ENCODE measurements around the gene VAT1L. TPM values are rescaled to one million over a fixed set of nuclear protein-coding genes. Genes with fewer than 3 reads are reported as not detected.
A peak's percentile ranks its signal among the peaks of the same experiment; 100 is the strongest.

Gene VAT1L
- total and polyA plus RNA-seq, 2 donors (not counting 1 experiment from before 2014, with no cell fraction given): 17.9 to 86.9 TPM

- Histone ChIP-seq H3K36me3 (ENCODE audit: control insufficient read depth, insufficient read depth, low read length) (no peaks in the 10 kb centered on the region), H4K20me1 (ENCODE audit: control insufficient read depth, extremely low read depth, insufficient read depth, low read length) (no peaks in the 10 kb centered on the region), H3K4me2 (ENCODE audit: extremely low read depth, insufficient read depth, low read length) (no peak overlapping the region), H3K27ac (ENCODE audit: insufficient read depth, low read length) (no peak overlapping the region), H3K4me1 (ENCODE audit: control insufficient read depth, extremely low read depth, insufficient read depth, low read length) (no peaks in the 10 kb centered on the region), H3K27me3 (ENCODE audit: control insufficient read depth, insufficient read depth, low read length) (no peaks in the 10 kb centered on the region), H3K79me2 (ENCODE audit: control insufficient read depth, insufficient read depth, low read length) (no peaks in the 10 kb centered on the region), H3K9me3 (ENCODE audit: control insufficient read depth, insufficient read depth, low read depth, low read length) (no peaks in the 10 kb centered on the region), H3K9ac (ENCODE audit: insufficient read depth, low read length) (no peak overlapping the region), H3K4me3 (replicated peaks in 1 of 4; ENCODE audit: control extremely low read depth in 1 of 4, insufficient read depth in 1 of 4, low read depth in 3 of 4, low read length in 4 of 4) (no peak overlapping the region), H2AFZ (ENCODE audit: low read length) (no peak overlapping the region)
- DNase-seq (ENCODE audit: low read depth in 2 of 2): no peak
- TF ChIP-seq, protein P1, sequence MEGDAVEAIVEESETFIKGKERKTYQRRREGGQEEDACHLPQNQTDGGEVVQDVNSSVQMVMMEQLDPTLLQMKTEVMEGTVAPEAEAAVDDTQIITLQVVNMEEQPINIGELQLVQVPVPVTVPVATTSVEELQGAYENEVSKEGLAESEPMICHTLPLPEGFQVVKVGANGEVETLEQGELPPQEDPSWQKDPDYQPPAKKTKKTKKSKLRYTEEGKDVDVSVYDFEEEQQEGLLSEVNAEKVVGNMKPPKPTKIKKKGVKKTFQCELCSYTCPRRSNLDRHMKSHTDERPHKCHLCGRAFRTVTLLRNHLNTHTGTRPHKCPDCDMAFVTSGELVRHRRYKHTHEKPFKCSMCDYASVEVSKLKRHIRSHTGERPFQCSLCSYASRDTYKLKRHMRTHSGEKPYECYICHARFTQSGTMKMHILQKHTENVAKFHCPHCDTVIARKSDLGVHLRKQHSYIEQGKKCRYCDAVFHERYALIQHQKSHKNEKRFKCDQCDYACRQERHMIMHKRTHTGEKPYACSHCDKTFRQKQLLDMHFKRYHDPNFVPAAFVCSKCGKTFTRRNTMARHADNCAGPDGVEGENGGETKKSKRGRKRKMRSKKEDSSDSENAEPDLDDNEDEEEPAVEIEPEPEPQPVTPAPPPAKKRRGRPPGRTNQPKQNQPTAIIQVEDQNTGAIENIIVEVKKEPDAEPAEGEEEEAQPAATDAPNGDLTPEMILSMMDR (conservative IDR thresholded peaks at IDR 0.05 in 1 of 2, IDR thresholded peaks at IDR 0.05 in 1 of 2; ENCODE audit: low read depth in 1 of 2, low read length in 2 of 2): no peak
- TF ChIP-seq EZH2 (IDR thresholded peaks at IDR 0.05; ENCODE audit: low read length, missing control alignments): no peak
Measured at GRCh38 chr16:78001451-78002025, 213.2 kb downstream of the VAT1L start.

DNA sequence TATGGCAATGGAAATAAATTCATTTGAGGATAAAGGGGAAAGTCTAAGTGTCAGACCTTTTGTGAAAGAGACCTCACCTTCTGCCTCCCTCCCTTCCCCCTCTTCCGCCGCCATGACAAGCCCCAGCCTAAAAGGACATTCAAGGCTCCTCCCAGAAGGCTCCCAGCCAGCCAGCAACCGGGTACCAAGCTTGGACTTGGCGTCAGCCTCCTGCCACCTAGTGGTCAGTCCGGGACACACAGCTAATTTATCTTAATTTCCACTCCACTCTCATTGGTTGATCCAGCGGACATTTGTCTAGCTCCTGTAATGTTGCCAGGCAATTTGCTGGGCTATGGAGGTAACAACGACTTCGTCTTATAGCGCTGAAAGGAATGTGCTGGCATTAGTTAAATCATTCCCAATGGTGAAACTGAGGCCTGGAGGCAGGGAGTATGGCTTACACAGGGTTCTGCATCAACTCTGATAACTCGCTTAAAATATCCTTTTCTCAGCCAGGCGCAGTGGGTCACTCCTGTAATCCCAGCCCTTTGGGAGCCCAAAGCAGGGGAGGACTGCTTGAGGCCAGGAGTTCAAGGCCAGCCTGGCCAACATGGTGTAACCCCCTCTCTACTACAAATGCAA is 214.7 kb downstream of the VAT1L start:
- H3K27ac ChIP-seq (ENCODE audit: insufficient read depth, low read length): no peak overlapping the region
- H3K9me3 ChIP-seq (ENCODE audit: control insufficient read depth, insufficient read depth, low read depth, low read length): no peaks in the 10 kb centered on the region
- no peaks in the 10 kb centered on the region for H3K4me1 ChIP-seq (ENCODE audit: control insufficient read depth, extremely low read depth, insufficient read depth, low read length)
- TF ChIP-seq, protein P1 (conservative IDR thresholded peaks at IDR 0.05 in 1 of 2, IDR thresholded peaks at IDR 0.05 in 1 of 2; ENCODE audit: low read depth in 1 of 2, low read length in 2 of 2): peak; percentile 67 to 82
- no peak for TF ChIP-seq EZH2 (IDR thresholded peaks at IDR 0.05; ENCODE audit: low read length, missing control alignments)
- H3K79me2 ChIP-seq (ENCODE audit: control insufficient read depth, insufficient read depth, low read length): no peaks in the 10 kb centered on the region
- no peaks in the 10 kb centered on the region for H3K36me3 ChIP-seq (ENCODE audit: control insufficient read depth, insufficient read depth, low read length)
- H4K20me1 ChIP-seq (ENCODE audit: control insufficient read depth, extremely low read depth, insufficient read depth, low read length): no peaks in the 10 kb centered on the region
- H3K27me3 ChIP-seq (ENCODE audit: control insufficient read depth, insufficient read depth, low read length): no peaks in the 10 kb centered on the region
- no peak overlapping the region for H3K4me2 ChIP-seq (ENCODE audit: extremely low read depth, insufficient read depth, low read length)
- DNase-seq (ENCODE audit: low read depth in 2 of 2): peak; percentile 83 to 89
- H3K4me3 ChIP-seq (replicated peaks in 1 of 4; ENCODE audit: control extremely low read depth in 1 of 4, insufficient read depth in 1 of 4, low read depth in 3 of 4, low read length in 4 of 4): no peak overlapping the region
- no peak overlapping the region for H2AFZ ChIP-seq (ENCODE audit: low read length)
- H3K9ac ChIP-seq (ENCODE audit: insufficient read depth, low read length): no peak overlapping the region

- H3K9ac ChIP-seq (ENCODE audit: insufficient read depth, low read length): no peak overlapping the region
- H3K36me3 ChIP-seq (ENCODE audit: control insufficient read depth, insufficient read depth, low read length): no peaks in the 10 kb centered on the region
- H3K79me2 ChIP-seq (ENCODE audit: control insufficient read depth, insufficient read depth, low read length): no peaks in the 10 kb centered on the region
- TF ChIP-seq, protein P1 (conservative IDR thresholded peaks at IDR 0.05 in 1 of 2, IDR thresholded peaks at IDR 0.05 in 1 of 2; ENCODE audit: low read depth in 1 of 2, low read length in 2 of 2): no peak
- no peak for TF ChIP-seq EZH2 (IDR thresholded peaks at IDR 0.05; ENCODE audit: low read length, missing control alignments)
- no peak overlapping the region for H3K4me2 ChIP-seq (ENCODE audit: extremely low read depth, insufficient read depth, low read length)
- H3K4me3 ChIP-seq (replicated peaks in 1 of 4; ENCODE audit: control extremely low read depth in 1 of 4, insufficient read depth in 1 of 4, low read depth in 3 of 4, low read length in 4 of 4): no peak overlapping the region
- H3K27ac ChIP-seq (ENCODE audit: insufficient read depth, low read length): no peak overlapping the region
- H4K20me1 ChIP-seq (ENCODE audit: control insufficient read depth, extremely low read depth, insufficient read depth, low read length): no peaks in the 10 kb centered on the region
- H3K9me3 ChIP-seq (ENCODE audit: control insufficient read depth, insufficient read depth, low read depth, low read length): no peaks in the 10 kb centered on the region
- no peak for DNase-seq (ENCODE audit: low read depth in 2 of 2)
- no peaks in the 10 kb centered on the region for H3K27me3 ChIP-seq (ENCODE audit: control insufficient read depth, insufficient read depth, low read length)
- no peaks in the 10 kb centered on the region for H3K4me1 ChIP-seq (ENCODE audit: control insufficient read depth, extremely low read depth, insufficient read depth, low read length)
- H2AFZ ChIP-seq (ENCODE audit: low read length): no peak overlapping the region
Measured at GRCh38 chr16:78004517-78004916, 216.2 kb downstream of the VAT1L start.
